Neural progenitor cell (in vitro differentiated cells): ENCODE results near the gene C15orf62.

Source experiments
- CTCF ChIP-seq: fragments of 200-600 bp; sonication (generic); IDR thresholded peaks from 2 replicates; pipeline ENCODE4 v1.5.1; 2017; ENCODE audit warnings: antibody characterized with exemption, mild to moderate bottlenecking
- EZH2 ChIP-seq: fragments of 200-600 bp; sonication (generic); IDR thresholded peaks from 2 replicates; pipeline ENCODE4 v1.6.1; 2017; ENCODE audit warnings: antibody characterized with exemption, mild to moderate bottlenecking, moderate library complexity
- EZH2phosphoT487 ChIP-seq: fragments of 200-600 bp; sonication (generic); IDR thresholded peaks from 2 replicates; pipeline ENCODE4 v1.6.1; 2017; ENCODE audit warnings: antibody characterized with exemption

DNA sequence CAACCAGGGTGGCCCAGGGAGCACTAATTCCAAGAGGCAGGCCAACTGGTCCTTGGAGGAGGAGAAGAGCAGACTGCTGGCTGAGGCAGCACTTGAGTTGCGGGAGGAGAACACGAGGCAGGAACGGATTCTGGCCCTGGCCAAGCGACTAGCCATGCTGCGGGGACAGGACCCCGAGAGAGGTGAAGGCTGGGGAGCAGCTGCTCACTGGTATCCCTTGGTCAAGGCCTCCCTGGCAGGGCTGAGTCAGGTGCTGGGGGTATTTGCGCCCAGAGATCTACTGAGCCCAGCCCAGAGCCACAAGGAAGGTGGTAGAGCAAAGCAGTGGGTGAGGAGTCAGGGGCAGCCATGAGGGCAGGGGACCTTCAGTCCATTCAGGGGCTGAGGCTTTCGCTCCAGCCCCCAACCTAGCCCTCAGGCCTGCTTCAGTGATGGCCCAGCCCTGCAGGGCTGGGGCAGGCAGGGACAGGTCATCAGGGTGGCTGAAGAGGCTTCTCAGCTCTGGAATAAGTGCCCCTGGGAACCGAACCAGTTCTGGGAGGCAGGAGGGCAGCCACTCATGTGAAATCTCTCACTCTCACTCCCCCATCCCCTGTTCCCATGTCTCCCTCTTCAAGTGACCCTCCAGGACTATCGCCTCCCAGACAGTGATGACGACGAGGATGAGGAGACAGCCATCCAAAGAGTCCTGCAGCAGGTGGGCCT lies 43.1 kb downstream of the C15orf62 start:
- TF ChIP-seq CTCF: no peak
- no peak for TF ChIP-seq EZH2
- TF ChIP-seq EZH2phosphoT487: no peak
